K562 (cell line): ENCODE data around the gene IL7R. TPM values are rescaled to one million over a fixed set of nuclear protein-coding genes. Genes with fewer than 3 reads are reported as not detected.

ENCODE experiments used
- ATAC-seq: fragments of 200-7000 bp; cut with Tn5 transposase; 3 replicates; pipeline ENCODE4 v1.9.1; 2020; ENCODE audit warnings: moderate library complexity
- BruUV-seq: library from RNA; stranded (reverse); fragments of 400-500 nt; replicated peaks from 2 replicates; lab custom pipeline; 2021; lab: Mats Ljungman, UMichigan
- CTCF ChIA-PET: fragments of 300-600 bp; formaldehyde crosslinking; extraction: SDS; loops from one replicate; lab custom pipeline; 2021; ENCODE audit warnings: low intra/inter-chr PET ratio; lab: Yijun Ruan, JAX
- POLR2A ChIA-PET: fragments of 300-600, 350-650 bp; sonication (Branson Sonifier 250); formaldehyde crosslinking; extraction: SDS; loops from one replicate; lab custom pipeline; 2021; ENCODE audit warnings: antibody characterized with exemption, inconsistent platforms; lab: Yijun Ruan, JAX
- DNase-seq, 4 experiments: peaks; one replicate each; pipeline versions ENCODE4 v3.0.0 to v3.0.0-alpha.2; 2011 to 2018; ENCODE audit warnings: low spot score in 3 of 4, mixed read lengths in 3 of 4; ENCODE audit errors: extremely low read depth in 1 of 4
- FAIRE-seq: peaks from 2 replicates; lab custom pipeline; 2011; peaks lifted over from hg19 to GRCh38; lab: Jason Lieb, UNC
- H2AFZ ChIP-seq: 2 replicates; pipeline ENCODE4 v1.6.0; 2011; ENCODE audit warnings: low read depth, low read length, control low read depth, inconsistent platforms
- H3K27ac ChIP-seq: fragments of 200-600 bp; 3 replicates; pipeline ENCODE4 v1.8.0; 2011; ENCODE audit warnings: low read depth, mild to moderate bottlenecking, control low read depth, inconsistent platforms, low read length, moderate library complexity, mixed read lengths; ENCODE audit errors: extremely low read depth
- H3K27me3 ChIP-seq, 2 experiments: fragments of 300-600 bp in 1 of 2; 2 replicates in 1 of 2; 3 replicates in 1 of 2; pipeline versions ENCODE4 v1.6.0 to v1.8.0; 2011; ENCODE audit warnings: inconsistent platforms in 2 of 2, low read length in 2 of 2, mild to moderate bottlenecking in 1 of 2, mixed read lengths in 1 of 2, moderate library complexity in 1 of 2; ENCODE audit not compliant: control insufficient read depth in 2 of 2, insufficient read depth in 2 of 2
- H3K36me3 ChIP-seq: fragments of 300-600 bp; 3 replicates; pipeline ENCODE4 v1.8.0; 2011; ENCODE audit warnings: mild to moderate bottlenecking, low read length, inconsistent platforms; ENCODE audit not compliant: control insufficient read depth, insufficient read depth
- H3K4me1 ChIP-seq, 2 experiments: fragments of 200-600 bp in 1 of 2; replicated peaks in 1 of 2; 2 replicates in 1 of 2; 3 replicates in 1 of 2; pipeline versions ENCODE4 v1.5.1 to v1.8.0; 2011; ENCODE audit warnings: inconsistent platforms in 2 of 2, low read length in 2 of 2, mild to moderate bottlenecking in 1 of 2, mixed read lengths in 1 of 2, moderate library complexity in 1 of 2; ENCODE audit not compliant: control insufficient read depth in 2 of 2, insufficient read depth in 2 of 2
- H3K4me2 ChIP-seq: 2 replicates; pipeline ENCODE4 v1.6.1; 2011; ENCODE audit warnings: low read length, control low read depth, inconsistent platforms, mixed read lengths; ENCODE audit not compliant: insufficient read depth
- H3K4me3 ChIP-seq: fragments of 200-600 bp; sonication (generic), shearing (Covaris generic); 2 replicates; pipeline ENCODE4 v1.5.1; 2016; ENCODE audit warnings: control low read depth, inconsistent platforms
- H3K79me2 ChIP-seq: fragments of 200-600 bp; 3 replicates; pipeline ENCODE4 v1.8.0; 2011; ENCODE audit warnings: low read length, inconsistent platforms; ENCODE audit not compliant: control insufficient read depth, insufficient read depth
- H3K9ac ChIP-seq, 2 experiments: 2 replicates each; pipeline versions ENCODE4 v1.6.0 to v1.6.1; 2011; ENCODE audit warnings: low read depth in 2 of 2, low read length in 2 of 2, control low read depth in 1 of 2, inconsistent platforms in 1 of 2, mild to moderate bottlenecking in 1 of 2, mixed read lengths in 1 of 2; ENCODE audit not compliant: insufficient read depth in 1 of 2
- H3K9me1 ChIP-seq: one replicate; pipeline ENCODE4 v1.6.0; 2011; ENCODE audit warnings: inconsistent platforms, mild to moderate bottlenecking, low read length, moderate library complexity; ENCODE audit not compliant: control insufficient read depth, insufficient read depth
- H3K9me3 ChIP-seq: replicated peaks from 2 replicates; pipeline ENCODE4 v1.5.1; 2011; ENCODE audit warnings: low read depth, low read length, inconsistent platforms; ENCODE audit not compliant: control insufficient read depth, insufficient read depth
- H4K20me1 ChIP-seq: replicated peaks from 2 replicates; pipeline ENCODE4 v1.6.1; 2011; ENCODE audit warnings: low read length, inconsistent platforms, mixed read lengths; ENCODE audit not compliant: control insufficient read depth, insufficient read depth
- BRCA1 ChIP-seq, 2 experiments: fragments of 450-650 bp in 1 of 2; sonication (generic) in 1 of 2; formaldehyde crosslinking in 1 of 2; IDR thresholded peaks; 2 replicates each; pipeline versions ENCODE4 v1.5.0 to v1.6.1; 2017 to 2020; ENCODE audit warnings: mild to moderate bottlenecking in 1 of 2, missing genetic modification reagents in 1 of 2
- CBX8 ChIP-seq: fragments of 200-600 bp; sonication (generic); IDR thresholded peaks from 2 replicates; pipeline ENCODE4 v1.6.1; 2012; ENCODE audit warnings: borderline replicate concordance, mixed run types, low read depth, mild to moderate bottlenecking, moderate library complexity, mixed read lengths, low read length, control low read depth, inconsistent platforms; ENCODE audit not compliant: poor library complexity, severe bottlenecking; ENCODE audit errors: extremely low read depth
- ETS1 ChIP-seq: conservative IDR thresholded peaks from 2 replicates; pipeline ENCODE4 v1.6.1; 2011; ENCODE audit warnings: low read depth, mild to moderate bottlenecking, low read length; ENCODE audit not compliant: control insufficient read depth
- ILF3 ChIP-seq: fragments of 450-650 bp; IDR thresholded peaks from 2 replicates; pipeline ENCODE4 v1.6.1; 2018; ENCODE audit warnings: antibody characterized with exemption, mild to moderate bottlenecking, moderate library complexity, borderline replicate concordance
- MTA1 ChIP-seq: fragments of 450-650 bp; IDR thresholded peaks from 2 replicates; pipeline ENCODE4 v1.6.1; 2017; ENCODE audit warnings: borderline replicate concordance
- NFE2 ChIP-seq: IDR thresholded peaks from 2 replicates; pipeline ENCODE4 v1.6.1; 2014; ENCODE audit warnings: antibody characterized with exemption, low read depth
- PATZ1 ChIP-seq: fragments of 250-450 bp; sonication (Bioruptor Pico); IDR thresholded peaks from 2 replicates; pipeline ENCODE4 v1.5.0; 2020; ENCODE audit warnings: mild to moderate bottlenecking, borderline replicate concordance
- PHB2 ChIP-seq: fragments of 450-650 bp; IDR thresholded peaks from 2 replicates; pipeline ENCODE4 v1.6.1; 2017; ENCODE audit warnings: low read depth
- PRMT5 ChIP-seq: sonication (generic); formaldehyde crosslinking; IDR thresholded peaks from 2 replicates; pipeline ENCODE4 v1.5.0; 2020; ENCODE audit warnings: missing genetic modification reagents
- SFPQ ChIP-seq: fragments of 200-400 bp; formaldehyde crosslinking; IDR thresholded peaks from 2 replicates; pipeline ENCODE4 v1.6.1; 2017; ENCODE audit warnings: mild to moderate bottlenecking, low read depth, low read length, moderate library complexity
- SMARCA4 ChIP-seq: fragments of 450-650 bp; IDR thresholded peaks from 2 replicates; pipeline ENCODE4 v1.6.1; 2016
- ZBTB26 ChIP-seq: fragments of 450-650 bp; formaldehyde crosslinking; IDR thresholded peaks from 2 replicates; pipeline ENCODE4 v1.4.0; 2022; ENCODE audit warnings: missing genetic modification characterization
- ZNF12 ChIP-seq: sonication (generic); formaldehyde crosslinking; IDR thresholded peaks from 2 replicates; pipeline ENCODE4 v1.4.0; 2020; ENCODE audit warnings: mild to moderate bottlenecking, missing genetic modification reagents
- ZNF717 ChIP-seq: fragments of 250-450 bp; sonication (Bioruptor Pico); IDR thresholded peaks from 2 replicates; pipeline ENCODE4 v1.5.0; 2021
- WGBS: fragments of 100-300 bp; shearing (Covaris generic); methylation state at CpG from one replicate; pipeline ENCODE4 v1.1.6; 2016; ENCODE audit warnings: low coverage, mixed read lengths; ENCODE audit not compliant: insufficient coverage; ENCODE audit errors: missing lambda C conversion rate; 5-methylcytosine and 5-hydroxymethylcytosine counted together
- in situ Hi-C: fragments of 300-500 bp; cut with MboI; formaldehyde crosslinking; loops from 4 replicates; pipeline ENCODE4 v1.15.0; 2018; ENCODE audit warnings: inconsistent platforms, mixed read lengths
- intact Hi-C: fragments of 100-400 bp; cut with micrococcal nuclease; formaldehyde crosslinking; loops from 2 replicates; pipeline ENCODE4 v1.14.2; 2022
- polyA plus RNA-seq, 8 experiments: library from polyadenylated mRNA; depleted of rRNA in 4 of 8; stranded (reverse) in 5 of 8; unstranded in 3 of 8; fragments of >200 nt; fragmentation: Nextera tagmentation in 2 of 8; fragmentation: Illumina TruSeq in 1 of 8; extraction: Ambion mirVana in 2 of 8; extraction: Trizol in 1 of 8; gene quantifications; 2 replicates each; pipeline versions ENCODE4 v1.2.1 to v1.2.3, GENCODE V29; 2011 to 2014; ENCODE audit warnings: inconsistent platforms in 1 of 8, missing spikeins in 1 of 8
- total RNA-seq, 7 experiments: library from RNA; depleted of rRNA in 6 of 7; stranded (reverse); fragments of >200 nt in 6 of 7; fragmentation: Illumina TruSeq in 2 of 7; extraction: Trizol in 2 of 7; gene quantifications; 2 replicates each; pipeline versions ENCODE4 v1.2.1 to v1.2.3, GENCODE V29; 2011 to 2021; ENCODE audit warnings: low replicate concordance in 1 of 7

The IL7R gene
- total and polyA plus RNA-seq, 9 of the 15 experiments (the other 6 are each of a cell fraction or from before 2014, with no cell fraction given) = 0.04 to 0.98 (median 0.09) TPM; not detected in 3

- Histone ChIP-seq H4K20me1 (0 out of 2 replicates have a peak, but pooled peaks cover 3% of the 10 kb centered on the region), H2AFZ (no peak overlapping the region), H3K36me3 (no peaks in the 10 kb centered on the region), H3K9me3 (no peaks in the 10 kb centered on the region), H3K9ac (no peak overlapping the region), H3K27ac (no peak overlapping the region), H3K4me1 (no peaks in the 10 kb centered on the region), H3K4me3 (no peak overlapping the region), H3K4me2 (no peak overlapping the region), H3K27me3 (no peaks in the 10 kb centered on the region), H3K79me2 (no peaks in the 10 kb centered on the region), H3K9me1 (no peaks in the 10 kb centered on the region)
- intact Hi-C loops (no loop called here), in situ Hi-C loops (no loop called here)
- DNase-seq (no peak), FAIRE-seq (no peak), ATAC-seq (no peak)
- WGBS = 0% methylated on average over 3 of the region's 3 CpGs
- ChIA-PET POLR2A (no interaction called here), CTCF (no interaction called here)
- BruUV-seq = no TSS peak
- no peak for TF ChIP-seq NFE2
- TF ChIP-seq CBX8 = no peak
- no peak for TF ChIP-seq SFPQ
- no peak for TF ChIP-seq ZNF12 (CRISPR knock-in tag)
- TF ChIP-seq ETS1 = no peak
- TF ChIP-seq MTA1 = no peak
- TF ChIP-seq PATZ1 (CRISPR knock-in tag) = no peak
- no peak for TF ChIP-seq BRCA1 (IDR thresholded peaks at IDR 0.05)
- no peak for TF ChIP-seq BRCA1 (CRISPR knock-in tag; IDR thresholded peaks at IDR 0.05)
- TF ChIP-seq PHB2 = no peak
- TF ChIP-seq ZBTB26 (CRISPR knock-in tag) = no peak
- no peak for TF ChIP-seq PRMT5
- TF ChIP-seq SMARCA4 = no peak
- no peak for TF ChIP-seq ZNF717 (CRISPR knock-in tag)
- no peak for TF ChIP-seq ILF3
These were observed 44.4 kb downstream of the IL7R start for GRCh38 chr5:35900972-35901695.
